Lower lobe of right lung (tissue), 2 donors: ENCODE results near the gene CYP4V2. TPM values are rescaled to one million over a fixed set of nuclear protein-coding genes. Genes with fewer than 3 reads are reported as not detected.

Source experiments
- ATAC-seq, 2 donors: fragments of 200-7000 bp; cut with Tn5 transposase; one replicate each; pipeline ENCODE4 v1.9.1; 2020 to 2022; ENCODE audit warnings: mild to moderate bottlenecking in 2 of 2, moderate library complexity in 2 of 2
- DNase-seq: peaks from one replicate; pipeline ENCODE4 v3.0.0-alpha.2; 2020
- H3K27ac ChIP-seq: fragments of 200-600 bp; one replicate; pipeline ENCODE4 v1.8.0; 2022
- H3K27me3 ChIP-seq: fragments of 200-600 bp; one replicate; pipeline ENCODE4 v1.8.0; 2022; ENCODE audit warnings: low read depth
- H3K36me3 ChIP-seq: fragments of 200-600 bp; one replicate; pipeline ENCODE4 v1.8.0; 2022; ENCODE audit warnings: mild to moderate bottlenecking
- H3K4me1 ChIP-seq: fragments of 200-600 bp; one replicate; pipeline ENCODE4 v1.8.0; 2022
- H3K4me3 ChIP-seq: fragments of 200-600 bp; one replicate; pipeline ENCODE4 v1.8.0; 2022; ENCODE audit warnings: mild to moderate bottlenecking
- H3K9me3 ChIP-seq: fragments of 200-600 bp; one replicate; pipeline ENCODE4 v1.8.0; 2022
- CTCF ChIP-seq: fragments of 200-600 bp; IDR thresholded peaks from one replicate; pipeline ENCODE4 v1.8.0; 2022; ENCODE audit warnings: antibody characterized with exemption, mild to moderate bottlenecking
- intact Hi-C: fragments of 100-400 bp; cut with DNase I; formaldehyde crosslinking; loops from one replicate; pipeline ENCODE4 v1.11.0; 2022
- total RNA-seq: library from RNA; stranded (reverse); fragmentation: NEBNext Ultra II Directional; extraction: Animal tissue kit (Norgen Biotek cat#: 25700); gene quantifications from one replicate; pipeline ENCODE4 v1.2.1, GENCODE V29; 2021
- donor health status: DM: no; HTN: yes; CAD: no; lungs with severe emphysema.

The CYP4V2 gene
- total RNA-seq, 1 donor from 2014 or later: 38.6 TPM

GRCh38 chr4:186221624-186222023, 30.3 kb downstream of the CYP4V2 start:
- Histone ChIP-seq H3K27ac (no peak overlapping the region), H3K9me3 (peaks cover 6% of the 10 kb centered on the region), H3K4me3 (no peak overlapping the region), H3K4me1 (no peaks in the 10 kb centered on the region), H3K27me3 (no peaks in the 10 kb centered on the region), H3K36me3 (no peaks in the 10 kb centered on the region)
- ATAC-seq: no peak
- DNase-seq: no peak
- intact Hi-C loops: no loop called here
- TF ChIP-seq CTCF: no peak

- no peak for DNase-seq
- Histone ChIP-seq H3K36me3 (no peaks in the 10 kb centered on the region), H3K4me1 (no peaks in the 10 kb centered on the region), H3K27me3 (no peaks in the 10 kb centered on the region), H3K9me3 (peaks cover 6% of the 10 kb centered on the region), H3K4me3 (no peak overlapping the region), H3K27ac (no peak overlapping the region)
- no peak for TF ChIP-seq CTCF
- ATAC-seq: no peak
- intact Hi-C loops: no loop called here
Observed at GRCh38 chr4:186225848-186226247, 34.5 kb downstream of the CYP4V2 start.

GRCh38 chr4:186226521-186227189, 35.3 kb downstream of the CYP4V2 start:
- Histone ChIP-seq H3K4me3 (no peak overlapping the region), H3K9me3 (peaks cover 6% of the 10 kb centered on the region), H3K27ac (no peak overlapping the region), H3K36me3 (no peaks in the 10 kb centered on the region), H3K27me3 (no peaks in the 10 kb centered on the region), H3K4me1 (no peaks in the 10 kb centered on the region)
- DNase-seq (no peak), ATAC-seq (peak in 1 of 2 donors; percentile 9)
- intact Hi-C loops: no loop called here
- TF ChIP-seq CTCF: no peak

GRCh38 chr4:186227221-186227620, 35.9 kb downstream of the CYP4V2 start, which contains the start of gene KLKB1:
TSS of gene KLKB1 (plus strand) at chr4:186227507. CDS start at chr4:186228196, 689 bp downstream.
- TF ChIP-seq CTCF: no peak
- H3K27ac ChIP-seq: no peak within 1 kb of the TSS
- H3K27me3 ChIP-seq: no peaks in the 10 kb centered on the region
- no peaks in the 10 kb centered on the region for H3K36me3 ChIP-seq
- no peaks in the 10 kb centered on the region for H3K4me1 ChIP-seq
- no peak for DNase-seq
- H3K4me3 ChIP-seq: no peak within 1 kb of the TSS
- intact Hi-C loops: no loop called here
- no peak for ATAC-seq
- peaks cover 6% of the 10 kb centered on the region for H3K9me3 ChIP-seq

- Histone ChIP-seq H3K4me1 (no peaks in the 10 kb centered on the region), H3K27me3 (no peaks in the 10 kb centered on the region), H3K9me3 (peaks cover 6% of the 10 kb centered on the region), H3K4me3 (no peak overlapping the region), H3K27ac (no peak overlapping the region), H3K36me3 (no peaks in the 10 kb centered on the region)
- ATAC-seq: no peak
- intact Hi-C loops: no loop called here
- TF ChIP-seq CTCF: no peak
- DNase-seq: no peak
Observed at GRCh38 chr4:186227744-186228513, 36.6 kb downstream of the CYP4V2 start.
